Upper lobe of right lung (tissue), 1 donor: ENCODE data around the gene MIGA2. TPM values are rescaled to one million over a fixed set of nuclear protein-coding genes. Genes with fewer than 3 reads are reported as not detected.

Source experiments
- ATAC-seq: fragments of 200-7000 bp; cut with Tn5 transposase; one replicate; pipeline ENCODE4 v1.9.1; 2020; ENCODE audit warnings: mild to moderate bottlenecking, moderate library complexity
- DNase-seq: peaks from one replicate; pipeline ENCODE4 v3.0.0-alpha.2; 2020
- H3K27ac ChIP-seq: fragments of 200-600 bp; one replicate; pipeline ENCODE4 v1.8.0; 2022
- H3K27me3 ChIP-seq: fragments of 200-600 bp; one replicate; pipeline ENCODE4 v1.8.0; 2022; ENCODE audit warnings: mild to moderate bottlenecking
- H3K36me3 ChIP-seq: fragments of 200-600 bp; one replicate; pipeline ENCODE4 v1.8.0; 2022
- H3K4me1 ChIP-seq: fragments of 200-600 bp; one replicate; pipeline ENCODE4 v1.8.0; 2022
- H3K4me3 ChIP-seq: fragments of 200-600 bp; one replicate; pipeline ENCODE4 v1.8.0; 2022; ENCODE audit warnings: mild to moderate bottlenecking
- H3K9me3 ChIP-seq: fragments of 200-600 bp; one replicate; pipeline ENCODE4 v1.8.0; 2022
- intact Hi-C: fragments of 100-400 bp; cut with DNase I; formaldehyde crosslinking; loops from one replicate; pipeline ENCODE4 v1.11.0; 2022
- total RNA-seq: library from RNA; stranded (reverse); fragmentation: NEBNext Ultra II Directional; extraction: Animal tissue kit (Norgen Biotek cat#: 25700); gene quantifications from one replicate; pipeline ENCODE4 v1.2.1, GENCODE V29; 2021
- TF ChIP-seq, protein P1 (sequence below): fragments of 200-600 bp; IDR thresholded peaks from one replicate; pipeline ENCODE4 v1.8.0; 2022; ENCODE audit warnings: antibody characterized with exemption
- donor health status: DM: no; HTN: yes; CAD: no; lungs with severe emphysema.

Gene MIGA2
- total RNA-seq, 1 donor from 2014 or later: 20.7 TPM

DNA sequence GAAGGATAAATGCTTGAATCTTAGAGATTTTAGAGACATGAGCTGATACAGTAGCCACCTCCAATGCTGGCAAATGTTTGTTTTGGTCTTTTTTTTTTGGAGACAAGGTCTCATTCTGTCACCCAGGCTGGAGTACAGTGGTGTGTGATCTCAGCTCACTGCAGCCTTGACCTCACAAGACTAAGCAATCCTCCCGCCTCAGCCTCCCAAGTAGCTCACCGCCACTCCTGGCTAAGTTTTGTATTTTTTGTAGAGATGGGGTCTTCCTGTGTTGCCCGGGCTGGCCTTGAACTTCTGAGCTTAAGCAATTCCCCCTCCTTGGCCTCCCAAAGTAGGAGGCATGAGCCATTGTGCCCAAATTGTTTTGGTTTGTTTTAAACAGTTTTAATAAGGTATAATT is 37.7 kb downstream of the MIGA2 start:
- H3K9me3 ChIP-seq: no peaks in the 10 kb centered on the region
- intact Hi-C loops: no loop called here
- no peaks in the 10 kb centered on the region for H3K4me1 ChIP-seq
- H3K4me3 ChIP-seq: no peak overlapping the region
- ATAC-seq: no peak
- TF ChIP-seq, protein P1, sequence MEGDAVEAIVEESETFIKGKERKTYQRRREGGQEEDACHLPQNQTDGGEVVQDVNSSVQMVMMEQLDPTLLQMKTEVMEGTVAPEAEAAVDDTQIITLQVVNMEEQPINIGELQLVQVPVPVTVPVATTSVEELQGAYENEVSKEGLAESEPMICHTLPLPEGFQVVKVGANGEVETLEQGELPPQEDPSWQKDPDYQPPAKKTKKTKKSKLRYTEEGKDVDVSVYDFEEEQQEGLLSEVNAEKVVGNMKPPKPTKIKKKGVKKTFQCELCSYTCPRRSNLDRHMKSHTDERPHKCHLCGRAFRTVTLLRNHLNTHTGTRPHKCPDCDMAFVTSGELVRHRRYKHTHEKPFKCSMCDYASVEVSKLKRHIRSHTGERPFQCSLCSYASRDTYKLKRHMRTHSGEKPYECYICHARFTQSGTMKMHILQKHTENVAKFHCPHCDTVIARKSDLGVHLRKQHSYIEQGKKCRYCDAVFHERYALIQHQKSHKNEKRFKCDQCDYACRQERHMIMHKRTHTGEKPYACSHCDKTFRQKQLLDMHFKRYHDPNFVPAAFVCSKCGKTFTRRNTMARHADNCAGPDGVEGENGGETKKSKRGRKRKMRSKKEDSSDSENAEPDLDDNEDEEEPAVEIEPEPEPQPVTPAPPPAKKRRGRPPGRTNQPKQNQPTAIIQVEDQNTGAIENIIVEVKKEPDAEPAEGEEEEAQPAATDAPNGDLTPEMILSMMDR: no peak
- H3K36me3 ChIP-seq: no peaks in the 10 kb centered on the region
- H3K27ac ChIP-seq: no peak overlapping the region
- no peak for DNase-seq
- H3K27me3 ChIP-seq: no peaks in the 10 kb centered on the region

GRCh38 chr9:129075996-129076639 is 39.7 kb downstream of the MIGA2 start:
- no peak overlapping the region for H3K27ac ChIP-seq
- DNase-seq (no peak), ATAC-seq (no peak)
- no peak overlapping the region for H3K4me3 ChIP-seq
- TF ChIP-seq, protein P1: no peak
- H3K4me1 ChIP-seq: peaks cover 4% of the 10 kb centered on the region
- intact Hi-C loops: no loop called here
- H3K36me3 ChIP-seq: no peaks in the 10 kb centered on the region
- H3K27me3 ChIP-seq: no peaks in the 10 kb centered on the region
- H3K9me3 ChIP-seq: no peaks in the 10 kb centered on the region

DNA sequence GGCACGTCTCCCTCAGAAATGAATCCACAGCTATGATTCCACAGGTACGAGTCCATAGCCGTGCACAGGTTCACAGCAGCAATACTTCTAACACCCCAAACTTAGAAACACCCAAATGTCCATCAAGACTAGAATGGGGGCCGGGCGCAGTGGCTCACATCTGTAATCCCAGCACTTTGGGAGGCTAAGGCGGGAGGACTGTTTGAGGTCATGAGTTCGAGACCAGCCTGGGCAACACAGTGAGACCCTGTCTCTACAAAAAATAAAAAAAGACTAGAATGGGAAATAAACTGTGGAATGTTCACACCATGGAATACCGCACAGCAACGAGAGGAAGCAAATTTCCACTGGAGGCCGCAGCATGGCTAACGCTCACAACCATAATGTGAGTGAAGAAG is 40.2 kb downstream of the MIGA2 start:
- TF ChIP-seq, protein P1: no peak
- Histone ChIP-seq H3K36me3 (no peaks in the 10 kb centered on the region), H3K9me3 (no peaks in the 10 kb centered on the region), H3K4me1 (peaks cover 7% of the 10 kb centered on the region), H3K27me3 (no peaks in the 10 kb centered on the region), H3K27ac (no peak overlapping the region), H3K4me3 (no peak overlapping the region)
- intact Hi-C loops: no loop called here
- ATAC-seq: no peak
- no peak for DNase-seq

DNA sequence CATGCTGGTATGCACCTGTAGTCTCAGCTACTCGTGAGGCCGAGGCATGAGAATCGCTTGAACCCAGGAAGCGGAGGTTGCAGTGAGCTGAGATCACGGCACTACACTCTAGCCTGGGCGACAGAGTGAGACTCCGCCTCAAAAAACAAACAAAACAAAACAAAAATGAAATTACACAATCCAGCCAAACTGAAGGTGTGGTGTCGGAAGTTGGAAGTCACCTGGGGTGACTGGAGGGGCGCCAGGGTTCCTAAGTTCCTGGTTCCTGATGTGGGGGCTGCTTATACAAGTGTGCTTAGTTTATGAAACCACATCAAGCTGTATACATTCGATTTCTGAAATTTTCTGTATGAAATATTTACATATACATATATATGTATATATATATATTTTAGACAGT is 40.8 kb downstream of the MIGA2 start:
- ATAC-seq (no peak), DNase-seq (no peak)
- H3K4me3 ChIP-seq: no peak overlapping the region
- peaks cover 13% of the 10 kb centered on the region for H3K4me1 ChIP-seq
- H3K27ac ChIP-seq: no peak overlapping the region
- TF ChIP-seq, protein P1: no peak
- intact Hi-C loops: no loop called here
- H3K9me3 ChIP-seq: no peaks in the 10 kb centered on the region
- no peaks in the 10 kb centered on the region for H3K36me3 ChIP-seq
- H3K27me3 ChIP-seq: no peaks in the 10 kb centered on the region

DNA sequence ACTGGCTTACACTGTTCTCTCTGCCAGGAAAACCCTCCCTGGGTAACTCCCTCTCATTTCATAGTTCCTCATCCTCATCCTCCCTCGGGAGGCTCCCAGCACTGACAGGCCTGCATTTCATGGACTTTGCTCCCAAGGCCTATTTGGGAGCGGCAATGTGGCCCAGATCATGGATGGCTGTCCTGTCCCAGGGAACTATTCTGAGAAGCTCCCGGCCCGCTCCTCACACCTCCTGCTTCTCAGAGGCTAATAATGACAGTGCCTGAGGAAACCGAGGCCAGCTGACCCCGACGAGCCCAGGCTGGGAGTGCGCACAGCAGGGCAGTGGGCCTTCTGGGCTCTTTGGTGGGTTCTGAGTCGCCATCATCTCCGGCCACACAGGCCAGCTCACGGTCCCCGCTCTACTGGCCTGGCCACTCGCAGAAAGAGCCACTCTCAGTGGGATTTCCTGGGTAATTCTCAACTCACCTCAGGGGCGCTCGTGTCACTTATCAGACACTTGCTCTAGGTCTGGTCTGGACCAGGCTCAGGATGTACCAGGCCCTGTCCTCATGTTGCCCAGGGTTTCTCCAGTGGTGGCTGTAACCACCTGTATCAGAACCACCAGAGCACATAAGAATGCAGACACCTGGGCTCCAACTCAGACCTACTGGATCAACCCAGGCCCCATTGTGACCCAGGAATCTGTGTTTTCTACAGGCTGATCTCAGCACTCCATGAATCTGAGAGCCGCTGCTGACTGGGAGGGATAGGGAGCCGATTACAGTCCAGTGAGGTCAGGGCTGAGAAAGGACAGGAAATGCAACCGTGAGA is 42.5 kb downstream of the MIGA2 start:
- no peaks in the 10 kb centered on the region for H3K27me3 ChIP-seq
- no peaks in the 10 kb centered on the region for H3K9me3 ChIP-seq
- H3K36me3 ChIP-seq: no peaks in the 10 kb centered on the region
- H3K4me1 ChIP-seq: peaks cover 19% of the 10 kb centered on the region
- H3K27ac ChIP-seq: no peak overlapping the region
- H3K4me3 ChIP-seq: no peak overlapping the region
- no peak for ATAC-seq
- no peak for DNase-seq
- intact Hi-C loops: no loop called here
- TF ChIP-seq, protein P1: no peak
